ENCODE data around the gene CDKL1. TPM values are rescaled to one million over a fixed set of nuclear protein-coding genes. Genes with fewer than 3 reads are reported as not detected.

Gene CDKL1
- total and polyA plus RNA-seq, 2 of the 13 experiments (the other 11 are each of a cell fraction or from before 2014, with no cell fraction given) = 4.4 to 5.1 TPM

DNA sequence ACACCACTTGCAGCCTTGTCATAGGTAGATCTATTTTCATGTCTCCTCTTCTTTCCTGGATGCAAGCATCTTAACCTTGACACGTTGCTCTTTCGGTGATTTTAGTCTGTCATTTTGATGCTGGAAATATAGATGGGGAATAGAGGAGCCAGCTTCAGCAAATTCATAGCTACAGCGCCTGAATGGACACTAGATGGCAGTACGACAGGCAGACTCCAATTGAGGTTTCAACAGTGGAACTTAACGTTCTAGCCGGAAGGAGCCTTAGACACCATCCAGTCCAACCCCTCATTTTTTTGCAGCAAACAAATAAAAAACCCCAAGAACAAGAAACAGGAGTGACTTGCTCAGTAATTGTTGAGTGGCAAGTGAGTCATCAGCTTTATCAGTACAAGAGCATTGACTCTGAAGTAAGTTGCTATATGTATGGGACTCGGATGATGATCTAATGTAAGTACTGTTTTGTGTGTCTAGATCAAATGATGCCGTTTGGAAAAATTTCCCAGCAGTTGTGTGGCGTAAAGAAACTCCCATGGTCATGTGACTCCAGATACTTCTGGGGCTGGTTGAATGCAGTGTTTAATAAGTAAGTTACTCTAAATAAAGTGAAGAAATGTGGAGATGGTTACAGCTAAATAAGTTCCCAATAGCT is 75.5 kb downstream of the CDKL1 start:
- in situ Hi-C loops (cut with HindIII; ENCODE audit: extremely low pct_ligation_motif_present, low pct_unique_long_range_greater_than_20kb) (loop anchor here (5.0 kb wide), 1 partner anchor 206 kb away; no protein-coding TSS in a partner anchor), intact Hi-C loops (cut with micrococcal nuclease; ENCODE audit: unreplicated experiment) (loop anchor here (1.0 to 5.0 kb wide), 2 partner anchors 76 to 211 kb away; partner anchors contain the start of genes CDKL1 and MAP4K5)
- Histone ChIP-seq H3K4me1 (ENCODE audit: insufficient read depth, low read length) (peaks cover 10% of the 10 kb centered on the region), H2AFZ (ENCODE audit: low read length) (no peak overlapping the region), H4K20me1 (ENCODE audit: insufficient read depth, low read length) (0 out of 2 replicates have a peak, but pooled peaks cover 5% of the 10 kb centered on the region), H3K27ac (ENCODE audit: extremely low read length, insufficient read depth, low read length) (no peak overlapping the region), H3K36me3 (replicated peaks in 1 of 2; ENCODE audit: control insufficient read depth in 1 of 2, insufficient read depth in 2 of 2, low read length in 2 of 2) (peaks cover 1 to 22% of the 10 kb centered on the region in 2 experiments; a peak in 3 of 5 replicates), H3K4me2 (ENCODE audit: low read depth, low read length) (peak overlapping the region; percentile 11), H3K79me2 (ENCODE audit: insufficient read depth, low read length) (peaks cover 18% of the 10 kb centered on the region), H3K4me3 (replicated peaks in 1 of 3; ENCODE audit: insufficient read depth in 1 of 3, low read depth in 2 of 3, low read length in 3 of 3) (no peak overlapping the region), H3K9ac (ENCODE audit: insufficient read depth, low read depth, low read length) (no peak overlapping the region), H3K9me3 (ENCODE audit: low read length) (no peaks in the 10 kb centered on the region), H3K27me3 (ENCODE audit: control insufficient read depth in 1 of 2, insufficient read depth in 2 of 2, low read length in 2 of 2) (no peaks in the 10 kb centered on the region)
- FAIRE-seq (peak; percentile 98), ATAC-seq (peak; percentile 96), DNase-seq (ENCODE audit: low spot score) (peak; percentile 68)
- no TSS peak for BruUV-seq (replicated peaks)
- 22% methylated on average over 9 of the region's 9 CpGs for WGBS (ENCODE audit: low lambda C conversion rate)
- POLR2A ChIA-PET = interaction anchor here (0.6 to 2.2 kb wide), 5 partner anchors 9 to 207 kb away, joined by 3 to 19 read pairs (median 3); partner anchors contain the start of genes CDKL1, DMAC2L and L2HGDH
- CTCF ChIA-PET (ENCODE audit: low intra/inter-chr PET ratio, low total read pairs) = interaction anchor here (1.1 to 2.2 kb wide), 2 partner anchors 211 to 457 kb away, joined by 3 to 44 read pairs; partner anchors contain the start of gene MAP4K5
- TF ChIP-seq, protein P1, sequence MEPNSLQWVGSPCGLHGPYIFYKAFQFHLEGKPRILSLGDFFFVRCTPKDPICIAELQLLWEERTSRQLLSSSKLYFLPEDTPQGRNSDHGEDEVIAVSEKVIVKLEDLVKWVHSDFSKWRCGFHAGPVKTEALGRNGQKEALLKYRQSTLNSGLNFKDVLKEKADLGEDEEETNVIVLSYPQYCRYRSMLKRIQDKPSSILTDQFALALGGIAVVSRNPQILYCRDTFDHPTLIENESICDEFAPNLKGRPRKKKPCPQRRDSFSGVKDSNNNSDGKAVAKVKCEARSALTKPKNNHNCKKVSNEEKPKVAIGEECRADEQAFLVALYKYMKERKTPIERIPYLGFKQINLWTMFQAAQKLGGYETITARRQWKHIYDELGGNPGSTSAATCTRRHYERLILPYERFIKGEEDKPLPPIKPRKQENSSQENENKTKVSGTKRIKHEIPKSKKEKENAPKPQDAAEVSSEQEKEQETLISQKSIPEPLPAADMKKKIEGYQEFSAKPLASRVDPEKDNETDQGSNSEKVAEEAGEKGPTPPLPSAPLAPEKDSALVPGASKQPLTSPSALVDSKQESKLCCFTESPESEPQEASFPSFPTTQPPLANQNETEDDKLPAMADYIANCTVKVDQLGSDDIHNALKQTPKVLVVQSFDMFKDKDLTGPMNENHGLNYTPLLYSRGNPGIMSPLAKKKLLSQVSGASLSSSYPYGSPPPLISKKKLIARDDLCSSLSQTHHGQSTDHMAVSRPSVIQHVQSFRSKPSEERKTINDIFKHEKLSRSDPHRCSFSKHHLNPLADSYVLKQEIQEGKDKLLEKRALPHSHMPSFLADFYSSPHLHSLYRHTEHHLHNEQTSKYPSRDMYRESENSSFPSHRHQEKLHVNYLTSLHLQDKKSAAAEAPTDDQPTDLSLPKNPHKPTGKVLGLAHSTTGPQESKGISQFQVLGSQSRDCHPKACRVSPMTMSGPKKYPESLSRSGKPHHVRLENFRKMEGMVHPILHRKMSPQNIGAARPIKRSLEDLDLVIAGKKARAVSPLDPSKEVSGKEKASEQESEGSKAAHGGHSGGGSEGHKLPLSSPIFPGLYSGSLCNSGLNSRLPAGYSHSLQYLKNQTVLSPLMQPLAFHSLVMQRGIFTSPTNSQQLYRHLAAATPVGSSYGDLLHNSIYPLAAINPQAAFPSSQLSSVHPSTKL (CRISPR knock-in tag; IDR thresholded peaks at IDR 0.05) = 0 out of 2 replicates have a peak, but pooled peaks have one; percentile 19
- TF ChIP-seq DMAP1 (CRISPR knock-in tag; IDR thresholded peaks at IDR 0.05) (peak; percentile 38; the same call in 1 of the 2 replicates), TFDP1 (CRISPR knock-in tag; IDR thresholded peaks at IDR 0.05; ENCODE audit: borderline replicate concordance) (no peak), ZNF619 (CRISPR knock-in tag; IDR thresholded peaks at IDR 0.05) (no peak), ELF3 (CRISPR knock-in tag; IDR thresholded peaks at IDR 0.05) (0 out of 2 replicates have a peak, but pooled peaks have one; percentile 47), SSRP1 (CRISPR knock-in tag; IDR thresholded peaks at IDR 0.05) (0 out of 2 replicates have a peak, but pooled peaks have one; percentile 73), ZNF251 (CRISPR knock-in tag; IDR thresholded peaks at IDR 0.05) (no peak), SRSF1 (optimal IDR thresholded peaks at IDR 0.05; ENCODE audit: low read depth, low read length) (no peak), TGIF2 (CRISPR knock-in tag; IDR thresholded peaks at IDR 0.05) (0 out of 2 replicates have a peak, but pooled peaks have one; percentile 52), ZFP41 (CRISPR knock-in tag; IDR thresholded peaks at IDR 0.05; ENCODE audit: borderline replicate concordance) (no peak), FOXA3 (CRISPR knock-in tag; IDR thresholded peaks at IDR 0.05) (0 out of 2 replicates have a peak, but pooled peaks have one; percentile 8)
- TF ChIP-seq, protein P2, sequence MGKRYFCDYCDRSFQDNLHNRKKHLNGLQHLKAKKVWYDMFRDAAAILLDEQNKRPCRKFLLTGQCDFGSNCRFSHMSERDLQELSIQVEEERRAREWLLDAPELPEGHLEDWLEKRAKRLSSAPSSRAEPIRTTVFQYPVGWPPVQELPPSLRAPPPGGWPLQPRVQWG (CRISPR knock-in tag; IDR thresholded peaks at IDR 0.05; ENCODE audit: borderline replicate concordance, low read depth) = no peak
- TF ChIP-seq, protein P3, sequence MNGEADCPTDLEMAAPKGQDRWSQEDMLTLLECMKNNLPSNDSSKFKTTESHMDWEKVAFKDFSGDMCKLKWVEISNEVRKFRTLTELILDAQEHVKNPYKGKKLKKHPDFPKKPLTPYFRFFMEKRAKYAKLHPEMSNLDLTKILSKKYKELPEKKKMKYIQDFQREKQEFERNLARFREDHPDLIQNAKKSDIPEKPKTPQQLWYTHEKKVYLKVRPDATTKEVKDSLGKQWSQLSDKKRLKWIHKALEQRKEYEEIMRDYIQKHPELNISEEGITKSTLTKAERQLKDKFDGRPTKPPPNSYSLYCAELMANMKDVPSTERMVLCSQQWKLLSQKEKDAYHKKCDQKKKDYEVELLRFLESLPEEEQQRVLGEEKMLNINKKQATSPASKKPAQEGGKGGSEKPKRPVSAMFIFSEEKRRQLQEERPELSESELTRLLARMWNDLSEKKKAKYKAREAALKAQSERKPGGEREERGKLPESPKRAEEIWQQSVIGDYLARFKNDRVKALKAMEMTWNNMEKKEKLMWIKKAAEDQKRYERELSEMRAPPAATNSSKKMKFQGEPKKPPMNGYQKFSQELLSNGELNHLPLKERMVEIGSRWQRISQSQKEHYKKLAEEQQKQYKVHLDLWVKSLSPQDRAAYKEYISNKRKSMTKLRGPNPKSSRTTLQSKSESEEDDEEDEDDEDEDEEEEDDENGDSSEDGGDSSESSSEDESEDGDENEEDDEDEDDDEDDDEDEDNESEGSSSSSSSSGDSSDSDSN (CRISPR knock-in tag; IDR thresholded peaks at IDR 0.05) = peak; percentile 18; the same call in 1 of the 2 replicates
- TF ChIP-seq, protein P4, sequence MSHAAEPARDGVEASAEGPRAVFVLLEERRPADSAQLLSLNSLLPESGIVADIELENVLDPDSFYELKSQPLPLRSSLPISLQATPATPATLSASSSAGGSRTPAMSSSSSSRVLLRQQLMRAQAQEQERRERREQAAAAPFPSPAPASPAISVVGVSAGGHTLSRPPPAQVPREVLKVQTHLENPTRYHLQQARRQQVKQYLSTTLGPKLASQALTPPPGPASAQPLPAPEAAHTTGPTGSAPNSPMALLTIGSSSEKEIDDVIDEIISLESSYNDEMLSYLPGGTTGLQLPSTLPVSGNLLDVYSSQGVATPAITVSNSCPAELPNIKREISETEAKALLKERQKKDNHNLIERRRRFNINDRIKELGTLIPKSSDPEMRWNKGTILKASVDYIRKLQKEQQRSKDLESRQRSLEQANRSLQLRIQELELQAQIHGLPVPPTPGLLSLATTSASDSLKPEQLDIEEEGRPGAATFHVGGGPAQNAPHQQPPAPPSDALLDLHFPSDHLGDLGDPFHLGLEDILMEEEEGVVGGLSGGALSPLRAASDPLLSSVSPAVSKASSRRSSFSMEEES (CRISPR knock-in tag; IDR thresholded peaks at IDR 0.05) = 0 out of 2 replicates have a peak, but pooled peaks have one; percentile 20
